OCI-LY1 (cell line): ENCODE results near the gene USF2.

Source experiments
- CTCF ChIP-seq: fragments of 200-600 bp; sonication (generic), shearing (Covaris generic); IDR thresholded peaks from 2 replicates; pipeline ENCODE4 v1.5.1; 2017; ENCODE audit warnings: mild to moderate bottlenecking, antibody characterized with exemption, low read length, moderate library complexity, mixed read lengths
- EZH2 ChIP-seq: fragments of 200-600 bp; sonication (generic), shearing (Covaris generic); IDR thresholded peaks from 2 replicates; pipeline ENCODE4 v1.8.0; 2017; ENCODE audit warnings: borderline replicate concordance, mixed run types, mild to moderate bottlenecking, antibody characterized with exemption, low read length, moderate library complexity, mixed read lengths

GRCh38 chr19:35225951-35226350, 42.8 kb upstream of the USF2 start:
- TF ChIP-seq CTCF: no peak
- no peak for TF ChIP-seq EZH2
